NCI-H1417 treated with DMSO at 0.1 percent for 48 hours (cell line): ENCODE measurements around the gene KCNMA1.
"Not testable (repeated sequence)": the region's sequence is repeated elsewhere in the genome, so short reads cannot be mapped to it uniquely, and the experiment has no call there.

Experiments
- DNase-seq: peaks from one replicate; lab custom pipeline; 2025; lab: John Stamatoyannopoulos, UW

Gene KCNMA1

DNA sequence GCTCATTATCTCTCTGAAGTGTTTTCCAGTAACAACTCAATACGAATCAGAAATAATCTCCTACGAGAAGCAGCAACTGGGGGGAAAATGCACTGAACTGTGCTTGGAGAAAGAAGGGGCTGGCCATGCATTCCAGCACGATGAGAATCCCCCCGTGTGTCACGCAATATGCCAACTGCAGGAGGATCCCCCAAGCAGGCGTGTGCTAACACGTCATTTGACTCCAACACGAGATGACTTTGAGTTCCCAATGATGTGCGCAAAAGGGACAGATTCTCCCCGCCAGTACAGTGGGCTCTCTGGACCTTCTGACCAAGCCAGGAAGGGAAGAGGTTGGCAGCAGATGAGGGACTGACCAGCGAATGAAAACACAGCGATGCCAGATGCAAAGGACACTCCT, 105.5 kb downstream of the KCNMA1 start:
- no peak for DNase-seq

DNA sequence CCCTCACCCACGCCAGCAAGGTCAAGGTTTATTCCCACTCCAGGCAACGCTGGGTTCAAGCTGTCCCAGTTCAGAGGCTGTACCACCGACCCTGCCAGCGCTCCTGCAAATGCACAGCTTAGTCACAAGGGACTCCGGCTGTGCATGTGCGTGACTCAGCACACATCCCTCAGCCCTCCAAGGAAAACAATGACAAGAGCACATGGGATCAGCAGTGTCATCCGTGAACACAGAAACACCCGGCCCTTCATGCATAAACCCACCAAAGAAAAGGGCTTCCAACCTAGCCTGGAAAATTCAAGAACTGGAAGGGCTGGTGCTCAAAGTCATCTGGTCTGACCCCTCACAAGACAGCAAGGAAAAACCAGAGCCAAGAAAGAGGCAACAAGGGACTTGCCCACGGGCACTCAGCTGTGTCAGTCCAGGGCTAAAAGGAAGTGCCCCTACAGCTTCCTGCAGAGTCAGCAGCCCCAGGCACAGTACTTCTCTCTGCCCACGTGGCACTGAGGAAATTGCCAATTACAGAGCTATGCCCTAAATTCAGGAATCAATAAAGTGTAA, 106.1 kb downstream of the KCNMA1 start:
- no peak for DNase-seq

- DNase-seq: no peak
Measured at GRCh38 chr10:77530011-77530410, 107.6 kb downstream of the KCNMA1 start.

GRCh38 chr10:77529050-77529576, 108.5 kb downstream of the KCNMA1 start:
- DNase-seq: no peak

DNA sequence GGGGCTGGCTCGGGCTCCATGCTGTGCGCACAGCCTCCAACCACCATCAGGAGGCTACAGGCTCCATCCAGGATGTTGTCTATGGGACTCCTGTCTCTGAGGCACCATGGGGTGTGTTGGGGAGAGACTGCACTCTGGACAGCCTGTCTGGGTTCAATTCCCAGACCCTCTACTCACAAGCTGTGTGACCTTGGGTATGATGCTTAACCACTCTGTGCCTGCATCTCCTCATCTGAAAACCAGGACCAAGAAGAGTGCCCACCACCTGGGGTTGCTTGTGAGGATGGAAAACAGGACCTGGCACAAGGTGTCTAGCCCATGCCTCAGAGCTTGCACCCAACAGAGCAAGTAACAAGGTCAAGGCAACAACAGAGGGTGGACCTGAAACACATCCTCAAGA, 109.8 kb downstream of the KCNMA1 start:
- DNase-seq: no peak

- DNase-seq: no peak
Measured at GRCh38 chr10:77526868-77527617, 110.6 kb downstream of the KCNMA1 start.

- DNase-seq: no peak
Measured at GRCh38 chr10:77524281-77524711, 113.3 kb downstream of the KCNMA1 start.

DNA sequence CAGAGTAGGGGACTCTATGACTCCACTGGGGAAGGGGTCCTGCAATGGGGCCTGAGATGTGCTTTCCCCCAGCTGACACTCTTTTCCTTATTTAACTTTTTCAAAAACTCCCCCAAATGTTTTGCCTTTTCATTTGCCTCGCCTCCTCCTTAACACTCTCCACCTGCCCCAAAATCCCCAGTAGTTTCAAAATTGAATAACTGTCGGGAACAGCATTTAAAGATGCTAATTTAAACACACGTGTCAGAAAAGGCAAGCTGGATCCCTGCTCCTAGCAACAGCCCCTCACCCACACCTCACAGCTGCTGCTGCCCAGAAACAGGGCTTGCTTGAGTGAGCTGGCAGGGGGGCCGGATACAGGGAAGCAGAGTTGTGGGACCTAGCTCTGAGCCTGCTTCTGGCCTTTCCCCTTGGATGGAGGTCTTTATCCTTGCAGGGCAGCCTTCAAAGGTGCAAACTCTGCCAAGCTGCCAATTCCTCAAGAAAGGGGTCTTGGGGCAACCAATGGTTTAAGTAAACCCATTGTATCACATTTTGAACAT, 115.3 kb downstream of the KCNMA1 start:
- DNase-seq: no peak

- DNase-seq: no peak
Measured at GRCh38 chr10:77520995-77521394, 116.6 kb downstream of the KCNMA1 start.

DNA sequence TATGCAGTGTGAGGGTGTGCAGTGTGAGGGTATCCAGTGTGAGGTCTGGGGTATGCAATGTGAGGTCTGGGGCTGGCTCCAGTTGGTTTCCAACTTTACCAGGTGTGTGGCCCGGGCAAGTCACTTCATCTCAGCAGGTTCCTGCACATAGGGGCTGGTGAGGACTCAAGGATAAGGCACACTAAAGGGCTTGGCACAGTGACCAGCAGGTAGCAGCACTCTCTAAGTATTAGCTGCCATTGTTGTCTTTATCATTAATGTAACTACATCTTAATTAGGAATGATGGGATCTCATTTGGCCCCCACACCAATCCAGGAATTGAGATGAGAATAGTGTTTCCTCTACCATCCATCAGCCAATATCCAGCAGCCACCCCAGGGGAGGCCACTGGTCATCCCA, 117.3 kb downstream of the KCNMA1 start:
- DNase-seq: no peak

DNA sequence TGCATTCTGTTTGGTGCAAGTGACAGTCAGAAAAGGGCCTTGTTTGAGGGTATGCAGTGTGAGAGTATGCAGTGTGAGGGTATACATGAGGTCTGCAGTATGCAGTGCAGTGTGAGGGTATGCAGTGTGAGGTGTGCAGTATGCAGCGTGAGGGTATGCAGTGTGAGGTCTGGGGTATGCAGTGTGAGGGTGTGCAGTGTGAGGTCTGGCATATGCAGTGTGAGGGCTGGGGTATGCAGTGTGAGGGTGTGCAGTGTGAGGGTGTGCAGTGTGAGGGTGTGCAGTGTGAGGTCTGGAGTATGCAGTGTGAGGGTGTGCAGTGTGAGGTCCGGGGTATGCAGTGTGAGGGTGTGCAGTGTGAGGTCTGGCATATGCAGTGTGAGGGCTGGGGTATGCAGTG, 117.8 kb downstream of the KCNMA1 start:
- DNase-seq: not testable (repeated sequence)

DNA sequence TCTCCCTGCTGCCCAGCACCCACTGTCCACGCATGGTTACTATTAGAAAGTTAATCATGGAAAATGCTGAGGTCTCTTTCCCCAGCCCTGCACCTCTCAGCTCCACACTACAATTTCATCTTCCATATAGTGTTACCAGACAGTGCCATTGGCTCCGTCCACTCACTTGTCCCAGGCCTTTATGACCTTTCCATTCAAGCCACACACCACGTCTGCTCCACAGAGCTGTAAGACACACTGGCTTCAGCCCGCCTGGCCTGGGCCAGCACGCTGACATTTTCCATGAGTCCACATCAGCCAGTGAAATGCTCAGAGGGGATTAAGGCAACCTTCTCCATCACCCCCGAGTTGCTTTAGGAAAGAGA, 118.7 kb downstream of the KCNMA1 start:
- no peak for DNase-seq

DNA sequence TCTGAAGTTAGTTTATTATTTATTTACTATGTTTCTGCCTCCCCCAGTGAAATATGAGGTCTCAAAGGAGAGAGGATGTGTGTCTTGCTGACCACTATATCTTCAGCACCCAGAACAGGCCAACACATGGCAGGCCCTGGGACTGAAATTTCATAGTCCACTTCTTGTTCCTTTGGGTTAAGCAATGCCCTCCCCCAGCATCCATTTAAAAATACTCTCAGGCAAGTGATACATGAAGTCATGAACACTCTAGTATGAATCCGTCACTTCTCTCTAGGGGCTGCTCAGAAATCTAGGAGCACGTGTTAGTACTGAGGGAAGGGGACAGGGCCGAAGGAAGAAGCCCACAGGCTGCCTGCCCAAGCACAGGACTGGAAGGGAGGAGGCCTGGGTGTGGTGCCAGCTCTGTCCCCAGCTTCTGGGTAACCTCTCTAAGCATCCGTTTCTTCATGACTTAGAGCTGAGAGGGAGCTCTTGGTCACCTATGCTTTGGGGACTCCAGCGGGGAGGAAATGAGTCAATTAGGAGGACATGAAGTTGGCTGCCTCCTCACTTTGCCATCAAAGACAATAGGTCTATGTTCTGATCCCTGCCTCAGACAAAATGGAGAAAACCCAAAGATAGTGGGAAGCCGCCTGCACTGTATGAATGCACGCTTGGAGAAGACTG, 119.2 kb downstream of the KCNMA1 start:
- no peak for DNase-seq

GRCh38 chr10:77516575-77516974, 121.0 kb downstream of the KCNMA1 start:
- DNase-seq: no peak

DNA sequence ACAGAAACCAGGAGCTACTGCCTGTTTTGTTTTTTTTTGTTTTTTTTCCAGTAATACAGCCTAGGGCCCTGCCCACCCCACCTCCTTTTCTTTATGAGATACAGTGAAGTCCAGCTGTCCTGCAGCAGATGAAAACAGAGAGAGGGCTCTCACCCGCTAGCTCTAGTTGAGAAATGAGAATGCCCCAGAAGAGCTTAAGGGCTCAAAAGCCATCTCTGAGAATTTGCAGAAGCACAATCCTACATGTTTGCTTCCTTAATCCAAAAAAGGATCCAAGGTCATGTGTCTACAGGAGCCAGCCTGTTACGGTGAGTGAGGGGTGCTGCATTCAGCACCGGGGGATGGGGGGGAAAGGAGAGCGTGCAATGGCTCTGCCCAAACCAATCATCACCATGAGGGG, 122.7 kb downstream of the KCNMA1 start:
- DNase-seq: no peak

- DNase-seq: no peak
Measured at GRCh38 chr10:77513781-77514331, 123.8 kb downstream of the KCNMA1 start.

DNA sequence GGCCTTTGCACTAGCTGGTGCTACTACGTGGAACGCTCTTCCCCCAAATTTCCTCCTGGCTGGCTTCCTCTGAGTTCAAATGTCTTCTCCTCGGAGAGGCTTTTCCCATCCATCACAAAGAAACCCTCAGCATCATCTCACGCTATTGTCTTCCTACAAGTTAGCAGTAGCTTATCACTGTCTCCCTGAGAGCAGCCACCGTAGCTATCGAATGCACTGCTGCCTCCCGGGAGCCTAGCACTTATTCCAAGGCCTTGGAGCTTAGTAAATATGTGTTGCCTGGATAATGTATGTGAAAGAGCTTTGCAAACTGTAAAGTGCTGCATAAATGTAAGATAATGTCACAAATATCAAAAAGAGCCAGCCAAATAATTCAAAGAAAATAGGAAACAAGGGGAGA, 124.4 kb downstream of the KCNMA1 start:
- DNase-seq: no peak

- DNase-seq: no peak
Measured at GRCh38 chr10:77512219-77512578, 125.4 kb downstream of the KCNMA1 start.

DNA sequence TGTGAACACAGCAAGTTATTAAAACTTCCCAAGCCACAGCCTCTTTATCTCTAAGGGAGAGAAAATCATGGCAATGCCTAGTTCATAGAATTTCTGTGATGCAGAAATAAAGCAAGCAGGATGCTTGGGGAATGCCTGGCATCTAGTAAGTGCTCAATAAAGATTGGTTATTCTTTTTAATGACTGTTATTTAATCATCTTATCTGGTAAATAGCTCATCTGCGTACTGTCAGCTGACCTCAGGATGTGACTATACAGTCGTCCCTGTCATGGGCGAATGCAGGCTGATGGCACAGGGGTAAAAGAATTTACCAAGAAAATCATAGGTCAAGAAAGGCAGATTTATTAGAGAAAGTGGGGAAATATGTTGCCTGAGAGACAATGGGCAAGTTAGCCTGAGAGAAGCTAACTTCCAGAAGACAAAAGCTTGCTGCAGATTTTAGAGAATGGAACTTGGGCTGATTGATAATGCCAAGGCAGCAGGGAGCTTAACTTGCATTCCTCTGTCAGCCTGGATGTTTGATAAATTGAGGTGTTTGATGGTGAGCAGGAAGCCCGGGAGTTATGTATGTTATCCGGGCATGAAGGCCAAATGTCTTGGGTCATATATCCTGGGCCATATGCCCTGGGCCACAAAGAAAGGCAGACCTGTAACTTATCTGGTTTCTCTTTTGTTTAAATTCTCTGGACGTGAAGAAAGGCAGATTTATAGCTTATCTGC, 126.0 kb downstream of the KCNMA1 start:
- no peak for DNase-seq

DNA sequence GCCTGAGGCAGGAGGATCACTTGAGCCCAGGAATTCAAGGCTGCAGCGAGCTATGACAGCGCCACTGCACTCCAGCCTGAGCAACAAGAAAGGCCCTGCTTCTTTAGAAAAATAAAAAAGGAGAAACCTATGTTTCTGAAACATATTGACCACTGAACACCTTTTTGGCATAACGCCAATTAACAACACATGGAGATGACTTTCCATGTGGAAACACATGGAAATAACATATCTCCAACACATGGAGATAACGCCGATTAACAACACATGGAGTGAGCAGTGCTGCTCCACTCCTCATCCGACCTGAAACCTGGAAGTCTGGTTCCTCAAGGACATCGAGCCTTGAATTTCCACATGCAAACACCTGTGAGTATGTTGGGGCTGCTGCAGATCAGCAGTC, 126.9 kb downstream of the KCNMA1 start:
- DNase-seq: no peak

- no peak for DNase-seq
Measured at GRCh38 chr10:77510294-77510693, 127.3 kb downstream of the KCNMA1 start.

DNA sequence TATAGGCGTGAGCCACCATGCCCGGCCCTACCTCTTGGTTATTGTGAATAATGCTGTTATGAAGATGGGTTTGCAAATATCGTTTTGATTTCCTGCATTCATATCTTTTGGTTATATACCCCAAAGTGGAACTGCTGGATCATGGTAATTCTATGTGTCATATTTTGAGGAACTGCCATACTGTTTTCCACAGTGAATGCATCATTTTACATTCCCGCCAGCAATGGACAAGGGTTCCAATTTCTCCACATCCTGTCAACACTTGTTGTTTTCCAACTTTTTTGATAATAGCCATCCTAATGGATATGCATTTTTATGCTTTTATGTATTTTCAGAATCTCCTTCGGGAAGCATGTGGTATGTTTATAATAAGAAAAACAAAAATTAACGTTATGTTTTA, 128.2 kb downstream of the KCNMA1 start:
- no peak for DNase-seq
